Stomach (tissue), 4 donors: ENCODE results near the gene SELENOP.

Experiments
- EP300 ChIP-seq: sonication (generic); formaldehyde crosslinking; IDR thresholded peaks from one replicate; pipeline ENCODE4 v1.6.1; 2017; ENCODE audit warnings: antibody characterized with exemption
- POLR2A ChIP-seq, 4 donors: fragments of 450-650 bp; IDR thresholded peaks; one replicate each; pipeline ENCODE4 v1.6.1; 2016; ENCODE audit warnings: antibody characterized with exemption in 4 of 4, control low read depth in 2 of 4, mild to moderate bottlenecking in 1 of 4, moderate library complexity in 1 of 4
- TF ChIP-seq, protein P1 (sequence below), 7 experiments: fragments of 450-650 bp in 4 of 7; fragments of 200-600 bp in 3 of 7; sonication (generic) in 3 of 7; IDR thresholded peaks; one replicate each; pipeline ENCODE4 v1.5.1; 2016 to 2019; ENCODE audit warnings: antibody characterized with exemption in 7 of 7, control low read depth in 2 of 7, mild to moderate bottlenecking in 1 of 7

DNA sequence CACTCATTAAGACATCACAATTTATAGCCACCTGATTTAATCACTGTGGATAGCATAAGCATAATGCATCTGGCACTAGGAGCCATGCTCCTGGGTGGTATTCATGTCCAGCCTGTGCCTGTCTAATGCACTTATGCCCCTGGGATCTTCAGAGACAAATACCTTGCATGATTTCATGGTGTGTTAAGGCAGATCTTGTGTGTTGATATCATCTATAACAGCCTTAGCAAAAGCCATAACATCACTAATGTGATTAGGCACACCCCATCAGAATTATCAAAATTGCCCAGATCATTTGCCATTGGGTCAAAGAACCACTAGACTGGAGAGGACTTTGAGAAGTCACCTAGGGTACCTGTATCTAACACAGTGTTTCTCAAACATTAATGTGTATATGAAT lies 43.7 kb upstream of the SELENOP start:
- TF ChIP-seq, protein P1, sequence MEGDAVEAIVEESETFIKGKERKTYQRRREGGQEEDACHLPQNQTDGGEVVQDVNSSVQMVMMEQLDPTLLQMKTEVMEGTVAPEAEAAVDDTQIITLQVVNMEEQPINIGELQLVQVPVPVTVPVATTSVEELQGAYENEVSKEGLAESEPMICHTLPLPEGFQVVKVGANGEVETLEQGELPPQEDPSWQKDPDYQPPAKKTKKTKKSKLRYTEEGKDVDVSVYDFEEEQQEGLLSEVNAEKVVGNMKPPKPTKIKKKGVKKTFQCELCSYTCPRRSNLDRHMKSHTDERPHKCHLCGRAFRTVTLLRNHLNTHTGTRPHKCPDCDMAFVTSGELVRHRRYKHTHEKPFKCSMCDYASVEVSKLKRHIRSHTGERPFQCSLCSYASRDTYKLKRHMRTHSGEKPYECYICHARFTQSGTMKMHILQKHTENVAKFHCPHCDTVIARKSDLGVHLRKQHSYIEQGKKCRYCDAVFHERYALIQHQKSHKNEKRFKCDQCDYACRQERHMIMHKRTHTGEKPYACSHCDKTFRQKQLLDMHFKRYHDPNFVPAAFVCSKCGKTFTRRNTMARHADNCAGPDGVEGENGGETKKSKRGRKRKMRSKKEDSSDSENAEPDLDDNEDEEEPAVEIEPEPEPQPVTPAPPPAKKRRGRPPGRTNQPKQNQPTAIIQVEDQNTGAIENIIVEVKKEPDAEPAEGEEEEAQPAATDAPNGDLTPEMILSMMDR (IDR thresholded peaks at IDR 0.05) = no peak
- TF ChIP-seq POLR2A (IDR thresholded peaks at IDR 0.05) = no peak
- TF ChIP-seq EP300 = no peak
